Sigmoid colon (tissue), 4 donors: ENCODE results near the gene SNRPD1.

Experiments
- EP300 ChIP-seq, 4 donors: sonication (generic); formaldehyde crosslinking; IDR thresholded peaks; one replicate each; pipeline ENCODE4 v1.6.1; 2017; ENCODE audit warnings: antibody characterized with exemption in 4 of 4
- POLR2A ChIP-seq, 2 donors: fragments of 450-650 bp; IDR thresholded peaks; one replicate each; pipeline ENCODE4 v1.6.1; 2016; ENCODE audit warnings: antibody characterized with exemption in 2 of 2, mild to moderate bottlenecking in 2 of 2, moderate library complexity in 2 of 2
- POLR2AphosphoS5 ChIP-seq, 4 donors: sonication (generic); formaldehyde crosslinking; IDR thresholded peaks; one replicate each; pipeline ENCODE4 v1.6.1; 2017; ENCODE audit warnings: antibody characterized with exemption in 4 of 4
- TF ChIP-seq, protein P1 (sequence below), 4 experiments: fragments of 450-650 bp in 3 of 4; fragments of 200-600 bp in 1 of 4; IDR thresholded peaks; one replicate each; pipeline ENCODE4 v1.5.1; 2016 to 2019; ENCODE audit warnings: antibody characterized with exemption in 4 of 4, mild to moderate bottlenecking in 3 of 4, moderate library complexity in 2 of 4

DNA sequence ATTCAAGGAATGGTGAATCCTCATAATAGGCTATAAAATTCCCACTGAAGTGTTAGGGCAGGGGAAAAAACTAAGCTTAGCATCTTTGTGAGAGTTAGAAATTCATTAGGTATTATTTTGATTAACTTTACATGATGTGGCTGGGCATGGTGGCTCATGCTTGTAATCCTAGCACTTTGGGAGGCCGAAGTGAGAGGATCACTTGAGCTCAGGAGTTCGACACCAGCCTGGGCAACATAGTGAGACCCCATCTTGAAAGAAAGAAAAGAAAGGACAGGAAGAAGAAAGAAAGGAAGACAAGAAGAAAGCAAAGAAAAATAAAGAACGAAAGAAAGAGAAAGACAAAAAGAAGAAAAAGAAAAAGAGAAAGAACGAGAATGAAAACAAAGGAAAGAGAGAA lies 40.0 kb downstream of the SNRPD1 start:
- TF ChIP-seq POLR2A (IDR thresholded peaks at IDR 0.05) (no peak), EP300 (IDR thresholded peaks at IDR 0.05) (no peak), POLR2AphosphoS5 (IDR thresholded peaks at IDR 0.05) (no peak)
- TF ChIP-seq, protein P1, sequence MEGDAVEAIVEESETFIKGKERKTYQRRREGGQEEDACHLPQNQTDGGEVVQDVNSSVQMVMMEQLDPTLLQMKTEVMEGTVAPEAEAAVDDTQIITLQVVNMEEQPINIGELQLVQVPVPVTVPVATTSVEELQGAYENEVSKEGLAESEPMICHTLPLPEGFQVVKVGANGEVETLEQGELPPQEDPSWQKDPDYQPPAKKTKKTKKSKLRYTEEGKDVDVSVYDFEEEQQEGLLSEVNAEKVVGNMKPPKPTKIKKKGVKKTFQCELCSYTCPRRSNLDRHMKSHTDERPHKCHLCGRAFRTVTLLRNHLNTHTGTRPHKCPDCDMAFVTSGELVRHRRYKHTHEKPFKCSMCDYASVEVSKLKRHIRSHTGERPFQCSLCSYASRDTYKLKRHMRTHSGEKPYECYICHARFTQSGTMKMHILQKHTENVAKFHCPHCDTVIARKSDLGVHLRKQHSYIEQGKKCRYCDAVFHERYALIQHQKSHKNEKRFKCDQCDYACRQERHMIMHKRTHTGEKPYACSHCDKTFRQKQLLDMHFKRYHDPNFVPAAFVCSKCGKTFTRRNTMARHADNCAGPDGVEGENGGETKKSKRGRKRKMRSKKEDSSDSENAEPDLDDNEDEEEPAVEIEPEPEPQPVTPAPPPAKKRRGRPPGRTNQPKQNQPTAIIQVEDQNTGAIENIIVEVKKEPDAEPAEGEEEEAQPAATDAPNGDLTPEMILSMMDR (IDR thresholded peaks at IDR 0.05), result no peak
